ENCODE measurements around the gene FCRL3. TPM values are rescaled to one million over a fixed set of nuclear protein-coding genes. Genes with fewer than 3 reads are reported as not detected.

FCRL3 gene
- total RNA-seq (2021; fragmentation: NEBNext Ultra II Directional; extraction: Animal tissue kit (Norgen Biotek cat#: 25700)): not detected in 2 replicates
- not detected in 2 replicates for polyA plus RNA-seq (2011; rRNA removed)
- not detected for polyA plus RNA-seq (2011; cell fraction: cytosol; rRNA removed)
- not detected for polyA plus RNA-seq (2011; cell fraction: nucleus; rRNA removed)
- polyA plus RNA-seq (2012, experiment 1 of 2): not detected in 4 replicates
- polyA plus RNA-seq (2012, experiment 2 of 2): not detected
- not detected for polyA plus RNA-seq (2013, experiment 1 of 2)
- polyA plus RNA-seq (2013, experiment 2 of 2): not detected
- polyA minus RNA-seq (2011; rRNA and poly(A)+ RNA removed): not detected in 2 replicates
- polyA minus RNA-seq (2011; cell fraction: cytosol; rRNA and poly(A)+ RNA removed): not detected
- polyA minus RNA-seq (2011; cell fraction: nucleus; rRNA and poly(A)+ RNA removed): not detected
- long read RNA-seq, experiment 1: 0 reads
- long read RNA-seq, experiment 2: 0 reads

GRCh38 chr1:157700732-157701131, at the start of gene FCRL3:
TSS of gene FCRL3 (minus strand) at chr1:157700769. CDS start at chr1:157700489, 280 bp downstream.
- H4K20me1 ChIP-seq (replicated peaks in 1 of 2; ENCODE audit: control insufficient read depth in 1 of 2, insufficient read depth in 2 of 2, low read length in 2 of 2): no peaks in the 10 kb centered on the region
- 96% methylated on average over 4 of the region's 4 CpGs; no CpG with 5 or more reads in 1 of the 2 experiments for WGBS, 2 experiments (ENCODE audit: extremely low coverage in 1 of 2, insufficient coverage in 1 of 2, insufficient read length in 1 of 2, insufficient replicate concordance in 2 of 2, low coverage in 1 of 2, low lambda C conversion rate in 2 of 2, missing lambda C conversion rate in 1 of 2)
- no peak for DNase-seq (ENCODE audit: low read depth in 1 of 2, low spot score in 2 of 2)
- H3K18ac ChIP-seq (ENCODE audit: extremely low read depth, low read length): no peak within 1 kb of the TSS
- no peak within 1 kb of the TSS for H3K14ac ChIP-seq (ENCODE audit: insufficient read length)
- no peaks in the 10 kb centered on the region for H3K36me3 ChIP-seq (ENCODE audit: control insufficient read depth in 2 of 4, insufficient read depth in 4 of 4, low read length in 3 of 4)
- FAIRE-seq: no peak
- no peak within 1 kb of the TSS for H3K56ac ChIP-seq (replicated peaks; ENCODE audit: insufficient read length, low read depth, low read length)
- no peak within 1 kb of the TSS for H2AFZ ChIP-seq (ENCODE audit: low read length)
- no peak within 1 kb of the TSS for H2BK120ac ChIP-seq (replicated peaks; ENCODE audit: low read depth, low read length)
- H3K27ac ChIP-seq (ENCODE audit: low read depth, low read length): no peak within 1 kb of the TSS
- no peak within 1 kb of the TSS for H2BK12ac ChIP-seq (ENCODE audit: low read depth, low read length)
- no peaks in the 10 kb centered on the region for H3K79me1 ChIP-seq (ENCODE audit: low read depth, low read length)
- no peak within 1 kb of the TSS for H3K4me2 ChIP-seq (ENCODE audit: insufficient read depth in 1 of 2, low read depth in 2 of 2, low read length in 2 of 2)
- H3K4me1 ChIP-seq (replicated peaks in 1 of 4; ENCODE audit: control insufficient read depth in 3 of 4, insufficient read depth in 4 of 4, low read length in 3 of 4): no peaks in the 10 kb centered on the region
- H3K23ac ChIP-seq (ENCODE audit: insufficient read length): no peak within 1 kb of the TSS
- no peak within 1 kb of the TSS for H4K8ac ChIP-seq (ENCODE audit: extremely low read depth, insufficient read depth, low read length)
- no peaks in the 10 kb centered on the region for H3K9me3 ChIP-seq (ENCODE audit: insufficient read depth in 2 of 2, low read depth in 1 of 2, low read length in 1 of 2)
- H4K91ac ChIP-seq (replicated peaks; ENCODE audit: insufficient read length, low read length): no peak within 1 kb of the TSS
- H4K5ac ChIP-seq (ENCODE audit: insufficient read length, low read depth, low read length): no peak within 1 kb of the TSS
- ChIA-PET POLR2A (ENCODE audit: partially characterized antibody) (no interaction called here), CTCF (ENCODE audit: partially characterized antibody) (interaction anchor here (1.3 kb wide), 1 partner anchor 9 kb away, joined by 8 read pairs; no protein-coding TSS in a partner anchor)
- H3K4me3 ChIP-seq (ENCODE audit: extremely low read depth in 1 of 4, insufficient read depth in 2 of 4, low read depth in 3 of 4, low read length in 4 of 4): no peak within 1 kb of the TSS
- H3K23me2 ChIP-seq (ENCODE audit: low read depth, low read length): no peaks in the 10 kb centered on the region
- H3K79me2 ChIP-seq (ENCODE audit: control insufficient read depth in 1 of 2, insufficient read depth in 2 of 2, low read length in 2 of 2): no peaks in the 10 kb centered on the region
- H2BK5ac ChIP-seq (ENCODE audit: low read depth, low read length): no peak within 1 kb of the TSS
- no peak within 1 kb of the TSS for H2BK15ac ChIP-seq (ENCODE audit: low read length)
- no peak within 1 kb of the TSS for H2BK20ac ChIP-seq (ENCODE audit: low read length)
- H3K4ac ChIP-seq (replicated peaks; ENCODE audit: insufficient read length, low read depth, low read length): no peak within 1 kb of the TSS
- H2AK5ac ChIP-seq (ENCODE audit: low read depth, low read length): no peak within 1 kb of the TSS
- no peak within 1 kb of the TSS for H3K9ac ChIP-seq (replicated peaks in 1 of 4; ENCODE audit: extremely low read depth in 1 of 4, low read depth in 3 of 4, low read length in 3 of 4)
- no peaks in the 10 kb centered on the region; a peak in 1 of 7 replicates for H3K27me3 ChIP-seq (replicated peaks in 1 of 4; ENCODE audit: control insufficient read depth in 3 of 4, extremely low read depth in 1 of 4, insufficient read depth in 3 of 4, low read length in 3 of 4)
- TF ChIP-seq SP1 (IDR thresholded peaks at IDR 0.05; ENCODE audit: low read depth, low read length): no peak
- TF ChIP-seq MAX (IDR thresholded peaks at IDR 0.05): no peak
- no peak for TF ChIP-seq EGR1 (IDR thresholded peaks at IDR 0.05; ENCODE audit: borderline replicate concordance, low read depth, low read length)
- TF ChIP-seq NANOG (IDR thresholded peaks at IDR 0.05; ENCODE audit: insufficient read depth, low read depth, low read length, poor library complexity, severe bottlenecking): no peak
- TF ChIP-seq HDAC6 (IDR thresholded peaks at IDR 0.05; ENCODE audit: low read depth, low read length): no peak
- TF ChIP-seq CHD2 (IDR thresholded peaks at IDR 0.05; ENCODE audit: low read length): no peak
- no peak for TF ChIP-seq SP2 (IDR thresholded peaks at IDR 0.05; ENCODE audit: low read length)
- TF ChIP-seq EZH2 (IDR thresholded peaks at IDR 0.05; ENCODE audit: low read depth, low read length, severe bottlenecking): no peak
- TF ChIP-seq POU5F1 (IDR thresholded peaks at IDR 0.05; ENCODE audit: low read depth, low read length): no peak
- TF ChIP-seq CBX8 (IDR thresholded peaks at IDR 0.05; ENCODE audit: borderline replicate concordance, low read depth, low read length): no peak
- no peak for TF ChIP-seq JUN (IDR thresholded peaks at IDR 0.05; ENCODE audit: low read depth, low read length)
- no peak for TF ChIP-seq HDAC2 (IDR thresholded peaks at IDR 0.05; ENCODE audit: borderline replicate concordance in 1 of 2, low read depth in 2 of 2, low read length in 2 of 2)
- TF ChIP-seq ASH2L (IDR thresholded peaks at IDR 0.05; ENCODE audit: low read length): no peak
